ENCODE results near the gene TBP. TPM values are rescaled to one million over a fixed set of nuclear protein-coding genes. Genes with fewer than 3 reads are reported as not detected.
"Not testable (repeated sequence)": the region's sequence is repeated elsewhere in the genome, so short reads cannot be mapped to it uniquely, and the experiment has no call there.

Gene TBP
- total RNA-seq, 3 donors from 2014 or later (not counting 1 experiment from before 2014, with no cell fraction given) = 13.0 to 18.4 (median 14.2) TPM

DNA sequence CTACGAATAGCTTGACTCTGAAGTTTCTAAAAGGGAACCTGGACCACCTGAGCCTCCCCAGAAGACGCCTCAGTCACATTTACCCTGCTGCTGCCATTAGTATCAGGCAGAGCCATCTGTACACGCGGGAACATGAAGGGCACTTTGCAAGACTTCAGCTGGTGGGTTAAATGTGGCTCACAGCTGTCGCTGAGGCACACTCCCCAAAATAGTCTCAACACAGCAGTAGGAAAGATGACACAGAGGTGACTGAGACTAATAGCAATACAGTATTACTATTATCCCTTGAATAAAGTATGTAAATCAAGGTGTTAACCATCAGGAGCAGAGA lies 30.0 kb upstream of the TBP start:
- no peak overlapping the region for H3K4me3 ChIP-seq (ENCODE audit: low read length)
- no peak overlapping the region for H3K4me3 Mint-ChIP-seq
- H3K27ac Mint-ChIP-seq = no peak overlapping the region
- H3K27me3 Mint-ChIP-seq (ENCODE audit: low read depth in 2 of 2) = peaks cover 25 to 29% of the 10 kb centered on the region in 2 donors
- no peaks in the 10 kb centered on the region for H3K9me3 Mint-ChIP-seq
- peaks cover 2% of the 10 kb centered on the region for H3K27me3 ChIP-seq (ENCODE audit: control insufficient read depth, insufficient read depth, low read length)
- H3K36me3 Mint-ChIP-seq = no peaks in the 10 kb centered on the region
- H3K9me3 ChIP-seq (ENCODE audit: control insufficient read depth, insufficient read depth, low read length) = no peaks in the 10 kb centered on the region
- 65% methylated on average over 5 of the region's 5 CpGs for WGBS (ENCODE audit: insufficient coverage)
- no peaks in the 10 kb centered on the region for H3K36me3 ChIP-seq (ENCODE audit: control insufficient read depth, insufficient read depth, low read length)
- peak in 1 of 3 donors; percentile 15 for ATAC-seq
- H3K4me1 ChIP-seq (ENCODE audit: control insufficient read depth, insufficient read depth, low read length) = peaks cover 18% of the 10 kb centered on the region
- H3K27ac ChIP-seq (ENCODE audit: low read length) = no peak overlapping the region
- DNase-seq = no peak
- H3K4me1 Mint-ChIP-seq = peaks cover 24 to 27% of the 10 kb centered on the region in 2 donors
- intact Hi-C loops (cut with micrococcal nuclease) = loop anchor here (10.0 kb wide), 1 partner anchor 1569 kb away; no protein-coding TSS in a partner anchor
- TF ChIP-seq, protein P1, sequence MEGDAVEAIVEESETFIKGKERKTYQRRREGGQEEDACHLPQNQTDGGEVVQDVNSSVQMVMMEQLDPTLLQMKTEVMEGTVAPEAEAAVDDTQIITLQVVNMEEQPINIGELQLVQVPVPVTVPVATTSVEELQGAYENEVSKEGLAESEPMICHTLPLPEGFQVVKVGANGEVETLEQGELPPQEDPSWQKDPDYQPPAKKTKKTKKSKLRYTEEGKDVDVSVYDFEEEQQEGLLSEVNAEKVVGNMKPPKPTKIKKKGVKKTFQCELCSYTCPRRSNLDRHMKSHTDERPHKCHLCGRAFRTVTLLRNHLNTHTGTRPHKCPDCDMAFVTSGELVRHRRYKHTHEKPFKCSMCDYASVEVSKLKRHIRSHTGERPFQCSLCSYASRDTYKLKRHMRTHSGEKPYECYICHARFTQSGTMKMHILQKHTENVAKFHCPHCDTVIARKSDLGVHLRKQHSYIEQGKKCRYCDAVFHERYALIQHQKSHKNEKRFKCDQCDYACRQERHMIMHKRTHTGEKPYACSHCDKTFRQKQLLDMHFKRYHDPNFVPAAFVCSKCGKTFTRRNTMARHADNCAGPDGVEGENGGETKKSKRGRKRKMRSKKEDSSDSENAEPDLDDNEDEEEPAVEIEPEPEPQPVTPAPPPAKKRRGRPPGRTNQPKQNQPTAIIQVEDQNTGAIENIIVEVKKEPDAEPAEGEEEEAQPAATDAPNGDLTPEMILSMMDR (IDR thresholded peaks at IDR 0.05) = no peak

DNA sequence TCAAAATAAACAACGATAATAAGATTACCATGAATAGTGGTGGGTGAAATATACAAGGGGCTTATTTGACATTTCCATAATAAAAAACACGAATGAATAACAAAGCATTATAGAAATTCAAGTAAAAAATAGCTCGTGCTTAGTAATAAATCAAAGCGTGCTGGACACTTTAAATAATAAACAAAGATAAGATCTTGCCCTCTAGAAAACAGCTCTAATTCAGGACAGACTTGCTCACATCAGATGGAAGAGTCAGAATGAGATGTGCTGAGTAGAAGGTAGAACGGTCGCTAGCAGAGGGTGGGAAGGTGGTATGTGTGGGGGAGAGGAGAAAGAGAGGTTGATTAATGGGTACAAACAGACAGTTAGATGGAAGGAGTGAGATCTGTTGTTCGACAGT lies 28.4 kb upstream of the TBP start:
- H3K4me3 ChIP-seq (ENCODE audit: low read length) = no peak overlapping the region
- Mint-ChIP-seq H3K9me3 (no peaks in the 10 kb centered on the region), H3K27ac (no peak overlapping the region), H3K4me1 (peaks cover 27% of the 10 kb centered on the region in 2 donors), H3K4me3 (no peak overlapping the region), H3K36me3 (no peaks in the 10 kb centered on the region), H3K27me3 (ENCODE audit: low read depth in 2 of 2) (peaks cover 12 to 13% of the 10 kb centered on the region in 2 donors)
- H3K27me3 ChIP-seq (ENCODE audit: control insufficient read depth, insufficient read depth, low read length) = peaks cover 2% of the 10 kb centered on the region
- intact Hi-C loops (cut with micrococcal nuclease) = loop anchor here (10.0 kb wide), 1 partner anchor 1571 kb away; no protein-coding TSS in a partner anchor
- DNase-seq (no peak), ATAC-seq (no peak)
- 90% methylated on average over 4 of the region's 7 CpGs for WGBS (ENCODE audit: insufficient coverage)
- H3K4me1 ChIP-seq (ENCODE audit: control insufficient read depth, insufficient read depth, low read length) = peaks cover 18% of the 10 kb centered on the region
- H3K36me3 ChIP-seq (ENCODE audit: control insufficient read depth, insufficient read depth, low read length) = no peaks in the 10 kb centered on the region
- H3K9me3 ChIP-seq (ENCODE audit: control insufficient read depth, insufficient read depth, low read length) = no peaks in the 10 kb centered on the region
- TF ChIP-seq, protein P1 (IDR thresholded peaks at IDR 0.05) = no peak
- H3K27ac ChIP-seq (ENCODE audit: low read length) = no peak overlapping the region

DNA sequence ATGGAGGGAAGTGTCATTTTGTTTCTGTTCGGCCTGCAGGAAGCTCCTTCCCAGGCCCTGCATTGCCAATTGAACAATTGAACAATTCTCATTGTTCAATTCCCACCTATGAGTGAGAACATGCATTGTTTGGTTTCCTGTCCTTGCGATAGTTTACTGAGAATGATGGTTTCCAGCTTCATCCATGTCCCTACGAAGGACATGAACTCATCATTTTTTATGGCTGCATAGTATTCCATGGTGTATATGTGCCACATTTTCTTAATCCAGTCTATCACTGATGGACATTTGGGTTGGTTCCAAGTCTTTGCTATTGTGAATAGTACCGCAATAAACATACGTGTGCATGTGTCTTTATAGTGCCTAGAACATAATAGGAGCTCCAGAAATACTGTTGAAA lies 26.2 kb upstream of the TBP start:
- H3K27me3 ChIP-seq (ENCODE audit: control insufficient read depth, insufficient read depth, low read length); H3K9me3 ChIP-seq (ENCODE audit: control insufficient read depth, insufficient read depth, low read length); H3K27me3 Mint-ChIP-seq (ENCODE audit: low read depth in 2 of 2); H3K36me3 Mint-ChIP-seq; H3K4me3 Mint-ChIP-seq; H3K27ac ChIP-seq (ENCODE audit: low read length); H3K27ac Mint-ChIP-seq; H3K9me3 Mint-ChIP-seq; DNase-seq; H3K4me3 ChIP-seq (ENCODE audit: low read length); ATAC-seq: not testable (repeated sequence)
- peaks cover 10% of the 10 kb centered on the region for H3K36me3 ChIP-seq (ENCODE audit: control insufficient read depth, insufficient read depth, low read length)
- 100% methylated on average over 2 of the region's 5 CpGs for WGBS (ENCODE audit: insufficient coverage)
- H3K4me1 ChIP-seq (ENCODE audit: control insufficient read depth, insufficient read depth, low read length) = peaks cover 13% of the 10 kb centered on the region
- H3K4me1 Mint-ChIP-seq = peaks cover 13 to 18% of the 10 kb centered on the region in 2 donors
- intact Hi-C loops (cut with micrococcal nuclease) = loop anchor here (10.0 kb wide), 1 partner anchor 1573 kb away; no protein-coding TSS in a partner anchor

DNA sequence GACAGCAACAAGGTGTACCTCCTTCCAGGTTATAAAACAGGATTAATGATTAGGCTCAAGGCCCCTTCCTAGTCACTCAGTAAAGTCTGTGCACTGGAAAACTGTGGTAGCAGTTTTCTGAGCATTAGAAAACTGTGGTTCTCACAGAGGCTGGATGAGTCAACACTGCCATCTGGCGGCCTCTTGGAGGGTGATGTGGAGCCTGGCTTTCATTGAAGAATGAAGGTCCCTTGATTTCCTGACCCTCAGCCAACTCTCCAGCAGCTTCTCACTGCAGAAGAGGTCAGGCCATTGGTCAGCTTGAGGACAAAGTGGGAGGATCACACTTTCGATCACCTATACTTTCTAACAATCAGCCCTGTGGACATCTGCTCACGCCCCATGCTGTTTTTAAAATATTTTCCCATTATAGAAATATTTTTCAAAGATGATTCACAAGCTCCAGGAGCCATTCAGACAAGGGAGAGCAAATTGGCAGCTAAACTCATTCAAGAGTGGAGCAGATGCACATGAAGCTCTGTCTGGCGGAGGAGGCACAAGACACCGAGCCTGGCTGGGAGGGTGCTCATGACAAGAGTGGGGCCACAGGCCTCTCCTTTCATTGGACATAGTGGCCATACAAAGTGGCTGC lies 24.2 kb upstream of the TBP start:
- Histone ChIP-seq H3K36me3 (ENCODE audit: control insufficient read depth, insufficient read depth, low read length) (peaks cover 28% of the 10 kb centered on the region), H3K27me3 (ENCODE audit: control insufficient read depth, insufficient read depth, low read length) (peaks cover 2% of the 10 kb centered on the region), H3K9me3 (ENCODE audit: control insufficient read depth, insufficient read depth, low read length) (no peaks in the 10 kb centered on the region), H3K27ac (ENCODE audit: low read length) (no peak overlapping the region), H3K4me3 (ENCODE audit: low read length) (no peak overlapping the region), H3K4me1 (ENCODE audit: control insufficient read depth, insufficient read depth, low read length) (no peaks in the 10 kb centered on the region)
- intact Hi-C loops (cut with micrococcal nuclease) = loop anchor here (1.0 to 10.0 kb wide), 4 partner anchors 580 to 1575 kb away; no protein-coding TSS in a partner anchor
- TF ChIP-seq, protein P1 (IDR thresholded peaks at IDR 0.05) = peak; percentile 88
- Mint-ChIP-seq H3K36me3 (peaks cover 1% of the 10 kb centered on the region), H3K4me3 (no peak overlapping the region), H3K4me1 (peaks cover 0 to 4% of the 10 kb centered on the region in 2 donors), H3K27me3 (ENCODE audit: low read depth in 2 of 2) (no peaks in the 10 kb centered on the region), H3K27ac (no peak overlapping the region), H3K9me3 (no peaks in the 10 kb centered on the region)
- peak; percentile 73 to 92 (median 89) for ATAC-seq
- DNase-seq = peak; percentile 69 to 82
- 66% methylated on average over 5 of the region's 5 CpGs for WGBS (ENCODE audit: insufficient coverage)

Data from natural killer cell (primary cell).